Parietal lobe (tissue), 1 donor: Measurements from ENCODE around the gene DONSON. TPM values are rescaled to one million over a fixed set of nuclear protein-coding genes. Genes with fewer than 3 reads are reported as not detected.

Experiments used
- total RNA-seq: library from RNA; depleted of rRNA; stranded (reverse); fragments of >200 nt; gene quantifications from one replicate; pipeline ENCODE4 v1.2.3, GENCODE V29; 2014

The DONSON gene, protein sequence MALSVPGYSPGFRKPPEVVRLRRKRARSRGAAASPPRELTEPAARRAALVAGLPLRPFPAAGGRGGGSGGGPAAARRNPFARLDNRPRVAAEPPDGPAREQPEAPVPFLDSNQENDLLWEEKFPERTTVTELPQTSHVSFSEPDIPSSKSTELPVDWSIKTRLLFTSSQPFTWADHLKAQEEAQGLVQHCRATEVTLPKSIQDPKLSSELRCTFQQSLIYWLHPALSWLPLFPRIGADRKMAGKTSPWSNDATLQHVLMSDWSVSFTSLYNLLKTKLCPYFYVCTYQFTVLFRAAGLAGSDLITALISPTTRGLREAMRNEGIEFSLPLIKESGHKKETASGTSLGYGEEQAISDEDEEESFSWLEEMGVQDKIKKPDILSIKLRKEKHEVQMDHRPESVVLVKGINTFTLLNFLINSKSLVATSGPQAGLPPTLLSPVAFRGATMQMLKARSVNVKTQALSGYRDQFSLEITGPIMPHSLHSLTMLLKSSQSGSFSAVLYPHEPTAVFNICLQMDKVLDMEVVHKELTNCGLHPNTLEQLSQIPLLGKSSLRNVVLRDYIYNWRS
- total RNA-seq, result 48.8 TPM

DNA sequence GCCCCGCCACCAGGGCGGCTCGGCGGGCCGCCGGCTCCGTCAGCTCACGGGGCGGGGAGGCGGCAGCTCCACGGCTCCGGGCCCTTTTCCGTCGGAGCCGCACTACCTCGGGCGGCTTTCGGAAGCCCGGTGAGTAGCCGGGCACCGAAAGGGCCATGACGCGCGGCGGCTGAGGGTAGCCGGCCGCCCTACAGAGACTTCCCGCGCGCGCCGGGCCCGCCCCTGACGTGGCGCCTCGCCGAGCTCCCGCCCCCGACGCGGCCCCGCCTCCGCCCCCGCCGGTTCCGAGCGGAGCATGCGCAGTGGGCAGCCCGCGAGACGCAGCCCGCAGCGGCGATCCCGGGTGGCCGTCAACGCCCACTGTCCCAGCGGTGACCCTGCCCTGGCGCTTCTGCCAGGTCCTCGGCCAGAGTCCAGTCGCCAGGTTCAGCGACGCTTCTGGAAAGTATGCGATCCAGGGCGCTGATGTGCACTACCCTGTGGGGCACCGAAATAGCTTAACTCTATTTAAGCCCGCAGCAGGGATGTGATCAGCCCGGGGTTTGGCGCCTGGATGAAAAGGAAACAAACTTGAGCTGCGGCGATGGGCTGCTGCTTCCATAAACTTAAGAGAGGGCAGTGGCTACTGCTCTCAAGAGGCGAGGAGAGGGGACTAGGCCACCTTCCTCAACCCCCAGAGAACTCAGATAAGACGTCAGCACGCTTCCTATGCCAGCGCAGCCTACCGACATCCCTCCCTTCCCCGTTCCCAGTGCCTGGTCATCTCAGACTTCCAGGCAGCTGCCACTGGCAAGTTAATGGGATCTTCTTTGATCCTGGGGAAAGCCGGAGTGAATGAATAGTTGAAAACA, at the start of gene DONSON:
Gene DONSON, minus strand, starts transcription at position 200 of the 851 bp plus-strand sequence. Its CDS starts 43 bp downstream, at position 157.

DNA sequence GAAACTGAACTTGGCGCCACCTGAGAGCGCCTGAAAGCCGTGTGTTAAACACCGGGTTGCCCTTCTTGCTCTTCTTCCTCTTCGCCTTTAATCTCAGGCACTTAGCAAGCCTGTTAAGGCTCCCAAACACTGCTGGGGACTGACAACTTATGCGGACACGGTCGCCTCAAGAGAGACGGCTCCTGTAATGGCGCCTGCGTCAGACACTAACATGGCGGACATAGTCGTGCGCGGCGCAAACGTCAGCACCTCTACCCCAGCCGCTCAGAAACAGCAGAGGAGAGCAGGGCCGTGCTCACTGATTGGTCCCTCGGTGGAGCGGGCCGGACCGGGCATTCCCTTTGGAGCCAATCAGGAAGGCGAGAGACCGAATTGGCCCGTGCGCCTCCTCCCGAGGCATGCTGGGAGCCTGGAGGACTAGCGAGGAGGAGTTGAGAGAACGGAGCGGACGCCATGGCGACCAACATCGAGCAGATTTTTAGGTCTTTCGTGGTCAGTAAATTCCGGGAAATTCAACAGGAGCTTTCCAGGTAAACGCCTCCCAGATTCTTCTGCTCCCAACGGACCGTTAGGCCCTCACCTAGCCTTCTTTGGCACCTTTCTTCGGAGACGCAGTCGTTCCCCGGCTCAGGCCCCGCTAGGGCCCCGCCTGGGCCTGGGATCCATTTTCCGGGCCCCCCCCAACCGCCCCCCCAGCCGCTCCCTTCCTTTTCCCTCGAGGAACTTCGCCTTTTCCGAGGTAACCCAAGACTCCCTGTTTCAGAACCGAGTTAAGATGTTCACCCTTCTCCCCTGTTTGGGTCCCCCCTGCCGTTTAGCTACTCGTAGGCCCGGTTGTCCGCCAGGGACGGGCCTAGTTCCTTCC, 45.6 kb downstream of the DONSON start, which contains the start of gene SON:
Gene SON, plus strand, starts transcription at position 399 of the 865 bp plus-strand sequence. Its CDS starts 55 bp downstream, at position 454.

DNA sequence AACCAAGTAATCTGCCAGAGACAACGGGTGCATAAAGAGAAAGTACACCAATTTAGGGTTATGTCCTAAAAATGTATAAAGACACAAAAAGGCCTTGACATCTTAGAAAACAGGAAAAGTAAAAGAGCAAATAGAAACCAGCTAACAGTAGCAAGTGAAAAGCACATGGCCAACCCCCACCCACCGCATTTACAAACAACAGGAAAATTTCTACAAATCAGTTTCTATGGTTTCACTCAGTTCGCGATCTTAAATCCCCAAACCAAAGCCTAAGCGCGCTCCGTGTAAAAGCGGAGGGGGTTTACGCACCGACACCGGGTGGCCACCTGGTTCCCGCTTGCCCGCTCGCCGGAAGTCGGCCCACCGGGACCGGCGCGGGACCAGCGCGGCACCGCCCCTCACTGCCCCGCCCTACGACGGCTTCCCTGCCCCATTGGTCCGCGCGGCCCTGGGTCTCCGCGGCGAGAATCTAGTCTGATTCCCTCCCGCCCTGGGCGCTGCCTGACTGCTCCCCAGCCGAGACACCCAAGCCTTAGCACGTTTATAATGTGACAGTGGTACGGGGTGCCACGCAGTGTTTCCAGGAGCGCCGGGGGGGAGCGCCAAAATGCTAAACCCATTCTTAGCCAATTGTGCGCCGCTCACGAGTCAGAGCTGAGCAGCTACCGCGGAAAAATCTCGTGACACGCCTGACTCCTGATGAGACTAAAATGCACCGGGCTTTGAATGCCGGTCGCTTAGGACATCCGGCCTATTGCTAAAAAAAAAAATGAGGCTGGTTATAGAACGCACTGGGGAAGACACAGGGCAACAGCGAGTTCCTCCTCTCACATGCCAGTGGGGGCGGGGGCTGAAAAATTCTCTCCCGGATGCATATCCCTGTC, 46.5 kb downstream of the DONSON start, which contains the start of gene GART:
Gene GART, minus strand, starts transcription at position 362 of the 884 bp plus-strand sequence. CDS start 2,802 bp downstream, outside the sequence.

Other genes with a start within 250 kb of the DONSON start
- 37.2 TPM for gene IFNGR2, start 185.3 kb downstream of the DONSON start, total RNA-seq
- 37.2 TPM for gene TMEM50B, start 108.7 kb downstream of the DONSON start, total RNA-seq
- 5.0 TPM for gene DNAJC28, start 97.0 kb downstream of the DONSON start, total RNA-seq
- 117 TPM for gene GART, start 46.6 kb downstream of the DONSON start, total RNA-seq
- gene SON, start 45.6 kb downstream of the DONSON start, total RNA-seq, result 240 TPM
- 92.3 TPM for gene CRYZL1, start 53.1 kb upstream of the DONSON start, total RNA-seq
- 159 TPM for gene ITSN1, start 53.8 kb upstream of the DONSON start, total RNA-seq